Liver (tissue), 9 donors: ENCODE data around the gene COL3A1. TPM values are rescaled to one million over a fixed set of nuclear protein-coding genes. Genes with fewer than 3 reads are reported as not detected.

Source experiments
- DNase-seq: peaks from one replicate; pipeline ENCODE4 v3.0.0-alpha.2; 2017; ENCODE audit warnings: low spot score
- H3K27ac ChIP-seq, 2 donors: one replicate each; pipeline ENCODE4 v1.7.0; 2013; ENCODE audit warnings: inconsistent platforms in 2 of 2, low read length in 2 of 2, control low read depth in 1 of 2, low read depth in 1 of 2, mild to moderate bottlenecking in 1 of 2
- H3K27me3 ChIP-seq, 4 donors: one replicate each; pipeline versions ENCODE4 v1.6.1 to v1.7.0; 2013; ENCODE audit warnings: low read length in 3 of 4, inconsistent platforms in 1 of 4, mild to moderate bottlenecking in 1 of 4, moderate library complexity in 1 of 4; ENCODE audit not compliant: control insufficient read depth in 4 of 4, insufficient read depth in 4 of 4
- H3K36me3 ChIP-seq, 4 donors: one replicate each; pipeline versions ENCODE4 v1.6.1 to v1.7.0; 2013; ENCODE audit warnings: low read length in 3 of 4, mild to moderate bottlenecking in 3 of 4, low read depth in 1 of 4, moderate library complexity in 1 of 4; ENCODE audit not compliant: control insufficient read depth in 4 of 4, insufficient read depth in 3 of 4
- H3K4me1 ChIP-seq, 4 donors: one replicate each; pipeline versions ENCODE4 v1.6.1 to v1.7.0; 2013; ENCODE audit warnings: low read length in 3 of 4, mild to moderate bottlenecking in 3 of 4, moderate library complexity in 1 of 4; ENCODE audit not compliant: control insufficient read depth in 4 of 4, insufficient read depth in 4 of 4
- H3K4me3 ChIP-seq, 3 donors: one replicate each; pipeline versions ENCODE4 v1.6.1 to v1.7.0; 2013; ENCODE audit warnings: low read length in 3 of 3, control low read depth in 1 of 3, low read depth in 1 of 3, mild to moderate bottlenecking in 1 of 3
- H3K9ac ChIP-seq, 2 donors: one replicate each; pipeline ENCODE4 v1.7.0; 2013; ENCODE audit warnings: low read length in 2 of 2, mild to moderate bottlenecking in 2 of 2, moderate library complexity in 2 of 2, control low read depth in 1 of 2, low read depth in 1 of 2
- H3K9me3 ChIP-seq, 4 donors: one replicate each; pipeline versions ENCODE4 v1.6.1 to v1.7.0; 2013; ENCODE audit warnings: low read length in 3 of 4; ENCODE audit not compliant: control insufficient read depth in 4 of 4
- EGR1 ChIP-seq, 2 donors: IDR thresholded peaks; 2 replicates each; pipeline ENCODE4 v1.6.1; 2016 to 2018; ENCODE audit warnings: antibody characterized with exemption in 2 of 2, low read depth in 2 of 2
- FOXA1 ChIP-seq: IDR thresholded peaks from 2 replicates; pipeline ENCODE4 v1.6.1; 2016; ENCODE audit warnings: antibody characterized with exemption
- FOXA2 ChIP-seq: IDR thresholded peaks from 2 replicates; pipeline ENCODE4 v1.6.1; 2016; ENCODE audit warnings: antibody characterized with exemption
- GABPA ChIP-seq, 2 donors: IDR thresholded peaks in 1 of 2; conservative IDR thresholded peaks in 1 of 2; 2 replicates each; pipeline ENCODE4 v1.6.1; 2016; ENCODE audit warnings: antibody characterized with exemption in 2 of 2, mild to moderate bottlenecking in 1 of 2, moderate library complexity in 1 of 2
- HNF4A ChIP-seq, 2 donors: conservative IDR thresholded peaks; 2 replicates each; pipeline ENCODE4 v1.6.1; 2016; ENCODE audit warnings: antibody characterized with exemption in 2 of 2, mild to moderate bottlenecking in 2 of 2
- HNF4G ChIP-seq: IDR thresholded peaks from 2 replicates; pipeline ENCODE4 v1.6.1; 2016; ENCODE audit warnings: antibody characterized with exemption
- JUND ChIP-seq, 2 donors: IDR thresholded peaks; 2 replicates each; pipeline ENCODE4 v1.6.1; 2016; ENCODE audit warnings: antibody characterized with exemption in 2 of 2
- NR2F2 ChIP-seq: IDR thresholded peaks from 2 replicates; pipeline ENCODE4 v1.6.1; 2016; ENCODE audit warnings: antibody characterized with exemption
- RAD21 ChIP-seq, 2 donors: IDR thresholded peaks; 2 replicates each; pipeline ENCODE4 v1.6.1; 2016; ENCODE audit warnings: antibody characterized with exemption in 2 of 2, mild to moderate bottlenecking in 2 of 2
- RXRA ChIP-seq, 2 donors: IDR thresholded peaks; 2 replicates each; pipeline ENCODE4 v1.6.1; 2017 to 2018; ENCODE audit warnings: antibody characterized with exemption in 2 of 2, mild to moderate bottlenecking in 1 of 2
- SP1 ChIP-seq: IDR thresholded peaks from 2 replicates; pipeline ENCODE4 v1.6.1; 2018; ENCODE audit warnings: antibody characterized with exemption, mild to moderate bottlenecking
- TAF1 ChIP-seq: conservative IDR thresholded peaks from 2 replicates; pipeline ENCODE4 v1.6.1; 2016; ENCODE audit warnings: antibody characterized with exemption, mild to moderate bottlenecking
- YY1 ChIP-seq: IDR thresholded peaks from 2 replicates; pipeline ENCODE4 v1.6.1; 2016; ENCODE audit warnings: antibody characterized with exemption, mild to moderate bottlenecking
- WGBS: extraction: QIAGEN DNeasy Blood & Tissue Kit; methylation state at CpG from one replicate; pipeline ENCODE4 v1.1.7; 2013; 5-methylcytosine and 5-hydroxymethylcytosine counted together
- polyA plus RNA-seq, 2 donors: library from polyadenylated mRNA; stranded (reverse) in 1 of 2; unstranded in 1 of 2; fragments of 200-250 nt in 1 of 2; fragments of >200 nt in 1 of 2; fragmentation: Nextera tagmentation in 1 of 2; extraction: Ambion mirVana in 1 of 2; gene quantifications; one replicate each; pipeline versions ENCODE4 v1.2.1 to v1.2.3, GENCODE V29; 2013 to 2015
- total RNA-seq, 2 donors: library from RNA; depleted of rRNA; stranded (reverse); fragments of >200 nt; gene quantifications; one replicate each; pipeline ENCODE4 v1.2.3, GENCODE V29; 2014
- TF ChIP-seq, protein P1 (sequence below): IDR thresholded peaks from 2 replicates; pipeline ENCODE4 v1.6.1; 2016; ENCODE audit warnings: antibody characterized with exemption
- TF ChIP-seq, protein P2 (sequence below): fragments of 150-350 bp; IDR thresholded peaks from 2 replicates; pipeline ENCODE4 v1.5.1; 2017; ENCODE audit warnings: improper control_type of control experiment, low read depth, low read length; ENCODE audit not compliant: missing input control
- TF ChIP-seq, protein P3 (sequence below): IDR thresholded peaks from 2 replicates; pipeline ENCODE4 v1.6.1; 2016; ENCODE audit warnings: antibody characterized with exemption
- TF ChIP-seq, protein P4 (sequence below): IDR thresholded peaks from 2 replicates; pipeline ENCODE4 v1.6.1; 2016; ENCODE audit warnings: antibody characterized with exemption
- donor health status: healthy.
- donor health status: healthy.
- donor health status: healthy.
- donor health status: healthy.
- donor health status: healthy.

Gene COL3A1
- total and polyA plus RNA-seq, 4 donors = 21.4 to 207 (median 93.3) TPM

DNA sequence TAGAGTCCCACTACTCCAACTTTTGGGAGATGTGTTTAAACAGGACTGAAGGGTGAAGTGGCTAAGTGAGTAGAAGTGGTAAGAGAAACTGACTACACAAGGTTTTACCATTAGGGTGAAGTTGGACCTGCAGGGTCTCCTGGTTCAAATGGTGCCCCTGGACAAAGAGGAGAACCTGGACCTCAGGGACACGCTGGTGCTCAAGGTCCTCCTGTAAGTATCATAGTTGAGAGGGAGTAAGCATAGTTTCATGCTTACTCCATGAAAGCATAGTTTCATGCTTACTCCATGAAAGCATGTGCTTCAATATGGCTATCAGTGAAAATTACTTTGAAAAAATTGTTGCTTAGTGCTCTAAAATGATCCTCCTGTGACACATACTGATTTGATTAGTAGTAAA is 19.1 kb downstream of the COL3A1 start:
- Histone ChIP-seq H3K36me3 (no peaks in the 10 kb centered on the region), H3K27ac (no peak overlapping the region), H3K27me3 (no peaks in the 10 kb centered on the region), H3K9me3 (no peaks in the 10 kb centered on the region), H3K4me1 (no peaks in the 10 kb centered on the region), H3K4me3 (no peak overlapping the region), H3K9ac (no peak overlapping the region)
- 76% methylated on average over 1 of the region's 1 CpG for WGBS
- no peak for TF ChIP-seq RXRA (IDR thresholded peaks at IDR 0.05)
- TF ChIP-seq EGR1 (IDR thresholded peaks at IDR 0.05; ENCODE audit: low read depth in 2 of 2) = no peak
- no peak for TF ChIP-seq FOXA1
- no peak for TF ChIP-seq HNF4G
- TF ChIP-seq FOXA2 = no peak
- TF ChIP-seq, protein P1, sequence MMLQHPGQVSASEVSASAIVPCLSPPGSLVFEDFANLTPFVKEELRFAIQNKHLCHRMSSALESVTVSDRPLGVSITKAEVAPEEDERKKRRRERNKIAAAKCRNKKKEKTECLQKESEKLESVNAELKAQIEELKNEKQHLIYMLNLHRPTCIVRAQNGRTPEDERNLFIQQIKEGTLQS = no peak
- no peak for TF ChIP-seq YY1
- TF ChIP-seq GABPA (IDR thresholded peaks at IDR 0.05 in 1 of 2, conservative IDR thresholded peaks at IDR 0.05 in 1 of 2) = no peak
- no peak for TF ChIP-seq TAF1
- TF ChIP-seq, protein P2, sequence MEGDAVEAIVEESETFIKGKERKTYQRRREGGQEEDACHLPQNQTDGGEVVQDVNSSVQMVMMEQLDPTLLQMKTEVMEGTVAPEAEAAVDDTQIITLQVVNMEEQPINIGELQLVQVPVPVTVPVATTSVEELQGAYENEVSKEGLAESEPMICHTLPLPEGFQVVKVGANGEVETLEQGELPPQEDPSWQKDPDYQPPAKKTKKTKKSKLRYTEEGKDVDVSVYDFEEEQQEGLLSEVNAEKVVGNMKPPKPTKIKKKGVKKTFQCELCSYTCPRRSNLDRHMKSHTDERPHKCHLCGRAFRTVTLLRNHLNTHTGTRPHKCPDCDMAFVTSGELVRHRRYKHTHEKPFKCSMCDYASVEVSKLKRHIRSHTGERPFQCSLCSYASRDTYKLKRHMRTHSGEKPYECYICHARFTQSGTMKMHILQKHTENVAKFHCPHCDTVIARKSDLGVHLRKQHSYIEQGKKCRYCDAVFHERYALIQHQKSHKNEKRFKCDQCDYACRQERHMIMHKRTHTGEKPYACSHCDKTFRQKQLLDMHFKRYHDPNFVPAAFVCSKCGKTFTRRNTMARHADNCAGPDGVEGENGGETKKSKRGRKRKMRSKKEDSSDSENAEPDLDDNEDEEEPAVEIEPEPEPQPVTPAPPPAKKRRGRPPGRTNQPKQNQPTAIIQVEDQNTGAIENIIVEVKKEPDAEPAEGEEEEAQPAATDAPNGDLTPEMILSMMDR = no peak
- no peak for TF ChIP-seq HNF4A (conservative IDR thresholded peaks at IDR 0.05)
- no peak for TF ChIP-seq RAD21 (IDR thresholded peaks at IDR 0.05)
- TF ChIP-seq, protein P3, sequence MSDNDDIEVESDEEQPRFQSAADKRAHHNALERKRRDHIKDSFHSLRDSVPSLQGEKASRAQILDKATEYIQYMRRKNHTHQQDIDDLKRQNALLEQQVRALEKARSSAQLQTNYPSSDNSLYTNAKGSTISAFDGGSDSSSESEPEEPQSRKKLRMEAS = no peak
- no peak for TF ChIP-seq SP1
- no peak for DNase-seq

DNA sequence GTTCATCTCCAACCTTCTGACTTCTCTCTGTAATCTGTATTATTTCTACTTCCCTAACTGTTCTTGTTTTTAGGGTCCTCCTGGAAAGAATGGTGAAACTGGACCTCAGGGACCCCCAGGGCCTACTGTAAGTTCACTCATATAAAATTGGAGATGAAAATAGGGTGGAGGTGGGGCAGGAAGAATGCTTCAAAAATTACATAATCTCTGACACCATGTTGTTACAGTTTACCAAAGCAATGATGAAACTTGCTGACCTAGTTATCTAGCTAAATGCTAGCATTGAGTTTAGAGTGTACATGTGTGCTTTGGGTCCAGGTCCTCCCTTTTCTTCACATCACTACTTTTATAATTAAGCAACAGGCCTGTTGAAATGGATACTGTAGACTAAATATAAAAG is 23.1 kb downstream of the COL3A1 start:
- no peak overlapping the region for H3K4me3 ChIP-seq
- TF ChIP-seq, protein P4, sequence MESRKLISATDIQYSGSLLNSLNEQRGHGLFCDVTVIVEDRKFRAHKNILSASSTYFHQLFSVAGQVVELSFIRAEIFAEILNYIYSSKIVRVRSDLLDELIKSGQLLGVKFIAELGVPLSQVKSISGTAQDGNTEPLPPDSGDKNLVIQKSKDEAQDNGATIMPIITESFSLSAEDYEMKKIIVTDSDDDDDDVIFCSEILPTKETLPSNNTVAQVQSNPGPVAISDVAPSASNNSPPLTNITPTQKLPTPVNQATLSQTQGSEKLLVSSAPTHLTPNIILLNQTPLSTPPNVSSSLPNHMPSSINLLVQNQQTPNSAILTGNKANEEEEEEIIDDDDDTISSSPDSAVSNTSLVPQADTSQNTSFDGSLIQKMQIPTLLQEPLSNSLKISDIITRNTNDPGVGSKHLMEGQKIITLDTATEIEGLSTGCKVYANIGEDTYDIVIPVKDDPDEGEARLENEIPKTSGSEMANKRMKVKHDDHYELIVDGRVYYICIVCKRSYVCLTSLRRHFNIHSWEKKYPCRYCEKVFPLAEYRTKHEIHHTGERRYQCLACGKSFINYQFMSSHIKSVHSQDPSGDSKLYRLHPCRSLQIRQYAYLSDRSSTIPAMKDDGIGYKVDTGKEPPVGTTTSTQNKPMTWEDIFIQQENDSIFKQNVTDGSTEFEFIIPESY = no peak
- no peak for TF ChIP-seq FOXA1
- no peak for TF ChIP-seq FOXA2
- no peak for TF ChIP-seq JUND (IDR thresholded peaks at IDR 0.05)
- TF ChIP-seq GABPA (IDR thresholded peaks at IDR 0.05 in 1 of 2, conservative IDR thresholded peaks at IDR 0.05 in 1 of 2) = no peak
- no peak for TF ChIP-seq TAF1
- TF ChIP-seq NR2F2 = no peak
- TF ChIP-seq, protein P2 = no peak
- no peak overlapping the region for H3K27ac ChIP-seq
- no peaks in the 10 kb centered on the region for H3K4me1 ChIP-seq
- no peaks in the 10 kb centered on the region for H3K9me3 ChIP-seq
- H3K36me3 ChIP-seq = no peaks in the 10 kb centered on the region
- no peaks in the 10 kb centered on the region for H3K27me3 ChIP-seq
- H3K9ac ChIP-seq = no peak overlapping the region
- no peak for DNase-seq
